SHP77 (cell line): ENCODE measurements around the gene AREG.

Experiments
- DNase-seq, 2 experiments: peaks; one replicate each; lab custom pipeline; 2025; lab: John Stamatoyannopoulos, UW

The AREG gene

GRCh38 chr4:74463123-74463522, 18.2 kb downstream of the AREG start:
- no peak for DNase-seq

- DNase-seq = no peak
These were observed 19.4 kb downstream of the AREG start for GRCh38 chr4:74464291-74464690.

GRCh38 chr4:74466242-74466641, 21.3 kb downstream of the AREG start:
- DNase-seq = no peak

- no peak for DNase-seq
These were observed 26.3 kb downstream of the AREG start for GRCh38 chr4:74471264-74471663.

GRCh38 chr4:74473155-74473811, 28.3 kb downstream of the AREG start:
- no peak for DNase-seq

- DNase-seq = no peak
These were observed 29.6 kb downstream of the AREG start for GRCh38 chr4:74474345-74475090.

GRCh38 chr4:74475091-74475800, 30.3 kb downstream of the AREG start:
- no peak for DNase-seq

GRCh38 chr4:74475946-74476345, 31.0 kb downstream of the AREG start:
- DNase-seq = no peak

GRCh38 chr4:74479009-74479408, 34.1 kb downstream of the AREG start:
- no peak for DNase-seq

- no peak for DNase-seq
These were observed 35.3 kb downstream of the AREG start for GRCh38 chr4:74480267-74480666.

- no peak for DNase-seq
These were observed 37.1 kb downstream of the AREG start for GRCh38 chr4:74481891-74482609.

GRCh38 chr4:74483226-74483911, 38.4 kb downstream of the AREG start:
- DNase-seq = no peak

GRCh38 chr4:74486905-74487304, 42.0 kb downstream of the AREG start:
- no peak for DNase-seq

GRCh38 chr4:74487771-74488170, 42.8 kb downstream of the AREG start:
- no peak for DNase-seq

GRCh38 chr4:74490736-74491135, 45.8 kb downstream of the AREG start:
- no peak for DNase-seq

- DNase-seq = no peak
These were observed 55.2 kb downstream of the AREG start for GRCh38 chr4:74499986-74500781.

- DNase-seq = no peak
These were observed 56.6 kb downstream of the AREG start for GRCh38 chr4:74501579-74501978.

GRCh38 chr4:74503580-74503979, 58.6 kb downstream of the AREG start:
- DNase-seq = peak in 1 of 2 experiments; percentile 2

GRCh38 chr4:74504212-74504611, 59.3 kb downstream of the AREG start:
- no peak for DNase-seq
